OCI-LY1 (cell line): Measurements from ENCODE around the gene LTO1.

Source experiments
- EZH2 ChIP-seq: fragments of 200-600 bp; sonication (generic), shearing (Covaris generic); IDR thresholded peaks from 2 replicates; pipeline ENCODE4 v1.8.0; 2017; ENCODE audit warnings: borderline replicate concordance, mixed run types, mild to moderate bottlenecking, antibody characterized with exemption, low read length, moderate library complexity, mixed read lengths
- TF ChIP-seq, protein P1 (sequence below): fragments of 200-600 bp; sonication (generic), shearing (Covaris generic); IDR thresholded peaks from 2 replicates; pipeline ENCODE4 v1.5.1; 2017; ENCODE audit warnings: mild to moderate bottlenecking, antibody characterized with exemption, low read length, moderate library complexity, mixed read lengths

DNA sequence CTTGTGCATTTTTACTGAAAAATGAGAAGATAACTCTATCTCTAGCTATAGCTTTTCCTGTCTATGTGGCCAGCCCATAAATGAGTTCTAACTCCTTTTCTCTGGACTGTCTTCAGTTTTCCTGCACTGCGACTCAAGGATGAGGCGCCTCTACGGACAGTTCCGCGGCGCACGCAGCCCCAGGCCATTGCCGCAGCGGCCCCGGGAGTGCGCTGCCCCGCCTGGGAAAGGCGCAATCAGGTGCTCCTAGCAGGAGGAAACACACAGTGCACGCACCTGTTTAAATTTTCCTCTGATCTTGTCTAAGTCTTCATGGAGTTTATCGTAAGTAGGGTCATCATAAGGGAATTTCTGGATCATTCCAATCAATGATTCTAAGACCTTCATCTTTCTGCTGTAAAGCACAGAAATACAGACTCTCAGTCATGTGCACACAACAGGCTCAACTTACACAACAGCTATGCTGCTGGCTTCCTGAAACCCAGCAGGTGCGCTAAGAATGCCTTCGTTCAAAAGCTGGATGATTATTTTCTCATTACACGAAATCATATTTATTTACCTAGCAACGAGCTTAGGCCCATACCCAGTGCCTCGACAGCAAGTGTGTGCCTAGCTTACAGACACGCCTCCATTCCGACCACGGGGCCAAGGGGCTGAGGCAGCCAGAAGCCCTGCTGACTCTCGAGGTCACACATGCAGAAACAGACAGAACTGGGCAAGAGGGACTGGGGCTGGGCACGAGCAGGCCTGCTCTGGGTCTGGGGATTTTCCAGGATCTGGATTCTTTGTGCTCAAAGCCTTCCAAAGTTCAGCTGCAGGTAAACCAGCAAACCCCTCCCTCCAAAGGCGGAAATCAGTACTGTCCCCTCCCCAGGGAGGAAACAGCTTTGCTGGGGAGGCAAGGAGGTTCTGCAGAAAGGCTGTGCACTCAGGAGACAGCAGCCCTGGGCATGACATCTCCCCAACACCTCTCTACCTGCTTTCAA lies 7.2 kb downstream of the LTO1 start:
- TF ChIP-seq, protein P1, sequence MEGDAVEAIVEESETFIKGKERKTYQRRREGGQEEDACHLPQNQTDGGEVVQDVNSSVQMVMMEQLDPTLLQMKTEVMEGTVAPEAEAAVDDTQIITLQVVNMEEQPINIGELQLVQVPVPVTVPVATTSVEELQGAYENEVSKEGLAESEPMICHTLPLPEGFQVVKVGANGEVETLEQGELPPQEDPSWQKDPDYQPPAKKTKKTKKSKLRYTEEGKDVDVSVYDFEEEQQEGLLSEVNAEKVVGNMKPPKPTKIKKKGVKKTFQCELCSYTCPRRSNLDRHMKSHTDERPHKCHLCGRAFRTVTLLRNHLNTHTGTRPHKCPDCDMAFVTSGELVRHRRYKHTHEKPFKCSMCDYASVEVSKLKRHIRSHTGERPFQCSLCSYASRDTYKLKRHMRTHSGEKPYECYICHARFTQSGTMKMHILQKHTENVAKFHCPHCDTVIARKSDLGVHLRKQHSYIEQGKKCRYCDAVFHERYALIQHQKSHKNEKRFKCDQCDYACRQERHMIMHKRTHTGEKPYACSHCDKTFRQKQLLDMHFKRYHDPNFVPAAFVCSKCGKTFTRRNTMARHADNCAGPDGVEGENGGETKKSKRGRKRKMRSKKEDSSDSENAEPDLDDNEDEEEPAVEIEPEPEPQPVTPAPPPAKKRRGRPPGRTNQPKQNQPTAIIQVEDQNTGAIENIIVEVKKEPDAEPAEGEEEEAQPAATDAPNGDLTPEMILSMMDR = no peak
- no peak for TF ChIP-seq EZH2
